Measurements from ENCODE around the gene ZNF827.

Gene ZNF827

GRCh38 chr4:145938618-145939440 lies at the start of gene ZNF827:
ZNF827 (minus strand) TSS chr4:145938823; CDS start chr4:145938407, 416 bp downstream.
- DNase-seq (ENCODE audit: low spot score) = peak; percentile 79

DNA sequence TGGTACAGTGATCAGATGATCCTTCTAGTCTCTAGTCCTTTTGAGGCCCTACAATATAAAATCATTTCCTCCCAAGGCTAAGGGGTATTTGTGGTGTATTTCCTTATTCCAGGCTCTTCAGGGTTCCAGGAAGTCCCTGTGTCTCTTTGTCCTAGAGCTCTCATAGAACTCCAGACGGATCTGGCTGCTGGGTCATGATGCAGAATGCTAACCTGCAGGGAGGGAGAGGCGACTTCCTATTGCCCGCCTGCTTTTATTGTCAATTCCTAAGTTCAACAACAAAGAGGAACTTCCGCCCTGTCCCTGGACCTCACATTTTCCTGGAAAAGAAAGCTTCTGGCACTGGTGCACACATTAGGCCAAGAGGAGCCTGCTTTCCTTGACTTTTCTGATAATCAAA lies 45.9 kb upstream of the ZNF827 start:
- no peak for DNase-seq (ENCODE audit: low spot score)

GRCh38 chr4:145982791-145983190 lies 44.2 kb upstream of the ZNF827 start:
- DNase-seq (ENCODE audit: low spot score) = no peak

GRCh38 chr4:145979160-145979559 lies 40.5 kb upstream of the ZNF827 start:
- no peak for DNase-seq (ENCODE audit: low spot score)

- DNase-seq (ENCODE audit: low spot score) = no peak
Measured at GRCh38 chr4:145976680-145977079, 38.1 kb upstream of the ZNF827 start.

- no peak for DNase-seq (ENCODE audit: low spot score)
Measured at GRCh38 chr4:145960012-145960411, 21.4 kb upstream of the ZNF827 start.

DNA sequence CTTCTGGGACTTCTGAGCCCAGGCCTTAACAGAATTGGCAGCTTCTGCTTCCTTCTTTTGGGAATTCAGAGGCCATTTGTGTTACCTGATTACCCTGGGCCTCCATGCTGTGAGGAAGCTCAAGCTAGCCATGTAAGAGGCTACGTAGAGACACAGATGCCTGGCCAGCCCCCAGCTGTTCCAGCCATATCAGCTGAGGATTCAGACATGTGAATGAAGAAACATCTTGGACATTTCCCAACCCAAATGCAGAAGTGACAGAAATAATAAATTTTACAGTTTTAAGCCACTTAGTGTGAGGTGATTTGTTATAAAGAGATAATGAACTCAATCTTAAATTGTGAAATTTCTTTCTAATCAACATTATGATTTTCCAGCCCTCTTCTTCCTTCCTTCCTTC lies 18.7 kb upstream of the ZNF827 start:
- no peak for DNase-seq (ENCODE audit: low spot score)

DNA sequence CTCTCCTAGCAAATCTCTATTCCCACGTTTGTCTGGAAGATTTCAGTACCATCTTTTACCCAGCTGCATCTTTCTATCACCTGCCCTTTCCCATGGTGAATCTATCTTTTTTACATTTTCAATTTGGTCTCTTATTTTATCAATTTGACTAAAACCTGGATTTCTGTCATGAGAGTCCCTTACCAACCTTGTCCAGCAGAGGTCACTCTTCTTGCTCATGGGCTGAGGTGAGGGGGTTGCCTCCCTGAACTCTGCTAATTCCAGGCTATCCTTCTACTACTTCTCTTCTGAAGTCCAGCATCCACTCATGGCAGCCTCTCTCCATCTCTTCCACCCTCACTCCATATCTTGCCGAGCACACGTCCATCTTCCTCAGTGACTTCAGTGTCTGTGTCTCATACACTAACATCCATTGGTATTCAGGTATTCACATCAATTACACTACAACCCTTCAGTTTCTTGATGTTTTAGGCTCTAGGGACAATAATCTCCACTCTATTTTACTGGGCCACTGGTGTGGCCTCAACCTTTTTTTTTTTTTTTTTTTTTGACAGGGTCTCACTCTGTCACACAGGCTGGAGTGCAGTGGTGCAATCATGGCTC lies 17.8 kb upstream of the ZNF827 start:
- DNase-seq (ENCODE audit: low spot score) = peak; percentile 41

- peak; percentile 93 for DNase-seq (ENCODE audit: low spot score)
Measured at GRCh38 chr4:145954924-145955339, 16.3 kb upstream of the ZNF827 start.

GRCh38 chr4:145951931-145952330 lies 13.3 kb upstream of the ZNF827 start:
- DNase-seq (ENCODE audit: low spot score) = peak; percentile 49

GRCh38 chr4:145945431-145946155 lies 7.0 kb upstream of the ZNF827 start:
- DNase-seq (ENCODE audit: low spot score) = no peak

GRCh38 chr4:145944886-145945285 lies 6.3 kb upstream of the ZNF827 start:
- no peak for DNase-seq (ENCODE audit: low spot score)

DNA sequence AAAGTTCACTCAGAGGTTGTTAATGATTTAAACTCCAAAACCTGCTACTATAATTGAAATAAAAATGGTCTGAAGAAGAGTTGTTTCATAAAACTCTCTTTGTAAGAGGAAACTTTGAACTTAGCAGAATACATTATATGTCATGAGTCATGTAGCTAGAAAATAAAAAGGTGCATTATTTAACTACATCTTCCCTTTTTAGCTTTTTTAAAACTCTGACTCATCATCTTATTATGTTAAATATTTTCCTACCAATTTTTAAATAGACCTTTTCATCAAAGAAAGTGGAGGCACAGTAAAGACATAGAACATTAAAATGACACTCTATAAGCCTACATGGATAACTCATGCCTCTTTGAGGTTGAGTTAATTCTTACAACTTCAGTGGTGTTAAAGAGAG lies 1.2 kb upstream of the ZNF827 start:
- DNase-seq (ENCODE audit: low spot score) = no peak

DNA sequence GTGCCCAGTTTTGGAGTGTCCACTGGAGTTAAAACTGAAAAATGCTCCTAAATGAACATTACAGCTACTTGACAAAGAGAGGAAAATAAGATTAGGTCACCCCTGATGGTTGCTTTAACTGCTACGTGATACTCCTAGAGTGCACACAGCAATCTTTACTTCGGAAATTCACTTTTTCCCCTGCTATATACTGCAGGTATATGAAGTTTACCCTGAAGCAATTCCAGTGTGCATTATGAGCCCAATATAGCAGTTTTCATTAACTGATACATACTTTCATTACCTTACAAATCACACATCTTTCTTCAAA lies 773 bp upstream of the ZNF827 start:
- no peak for DNase-seq (ENCODE audit: low spot score)

DNA sequence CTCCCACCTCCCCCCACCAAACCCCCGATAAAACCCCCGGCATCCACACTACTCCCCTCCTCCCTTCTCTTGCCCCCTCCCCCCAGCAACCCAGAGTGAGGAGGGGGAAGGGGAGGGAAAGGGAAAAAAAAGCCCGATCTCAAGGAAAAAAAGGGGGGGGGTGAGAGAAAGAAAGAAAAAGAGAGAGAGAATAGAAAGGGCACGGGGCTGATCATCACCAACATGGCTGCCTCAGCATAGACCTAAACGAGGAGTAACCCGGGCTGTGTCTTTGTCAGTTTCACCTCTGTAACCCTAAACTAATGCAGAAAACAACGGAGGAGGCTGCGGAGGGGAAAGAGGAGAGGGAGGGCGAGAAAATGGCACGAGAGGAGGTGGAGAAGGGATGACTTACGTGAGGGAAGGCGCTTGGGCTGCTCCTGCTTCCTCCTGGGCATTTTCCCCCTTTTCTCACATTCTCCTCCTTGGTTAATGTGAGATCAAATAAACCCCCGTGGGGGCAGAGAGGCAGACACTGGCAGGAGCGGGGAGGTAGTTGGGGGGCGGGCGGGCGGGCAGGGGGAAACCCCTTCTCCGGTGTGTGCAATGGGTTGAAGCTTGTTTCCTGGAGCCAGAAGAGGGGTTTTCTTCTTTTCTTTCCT lies 532 bp downstream of the ZNF827 start:
- peak; percentile 36 for DNase-seq (ENCODE audit: low spot score)

DNA sequence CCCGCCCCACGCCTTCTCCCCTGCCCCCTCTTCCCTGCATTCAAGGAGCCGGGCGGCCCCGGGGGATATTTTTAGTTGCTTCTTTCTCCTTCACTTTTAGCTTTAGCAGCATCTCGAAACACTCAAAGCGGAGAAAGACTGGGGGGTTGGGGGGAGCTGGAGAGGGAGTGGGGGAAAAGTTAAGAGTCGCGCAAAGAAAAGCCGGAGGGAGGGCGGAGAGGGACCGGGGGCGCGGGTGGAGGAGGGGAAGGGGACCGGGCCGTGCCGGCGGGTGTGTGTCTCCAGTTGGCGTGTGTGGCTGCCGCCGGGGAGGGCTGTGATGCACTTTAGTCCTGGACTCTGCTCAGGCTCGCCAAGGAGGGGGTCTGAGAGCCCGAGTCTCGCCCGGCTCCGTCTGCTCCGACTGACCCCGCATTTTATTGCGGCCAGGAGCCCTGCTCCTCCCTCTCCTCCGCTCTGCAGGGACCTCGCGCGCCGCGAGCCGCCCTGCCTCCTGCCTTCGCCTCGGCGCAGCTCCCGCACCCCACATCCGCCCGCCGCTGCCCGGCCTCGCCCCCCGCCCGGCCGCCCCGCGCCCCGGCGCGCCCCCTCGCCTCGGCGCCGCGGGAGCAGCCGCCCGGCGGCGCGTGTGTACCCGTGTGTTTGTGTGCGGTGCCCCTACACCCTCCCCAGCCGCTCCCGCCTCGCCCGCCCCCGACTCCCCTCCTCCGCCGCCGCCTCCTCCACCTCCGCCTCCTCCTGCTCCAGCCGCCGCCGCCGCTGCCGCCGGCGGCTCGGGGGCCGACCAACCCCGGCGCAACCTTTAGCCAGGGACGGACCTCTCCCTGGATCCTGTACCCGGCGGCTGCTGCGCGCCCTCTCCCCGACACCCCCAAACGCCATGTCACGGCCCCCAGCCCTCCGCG lies 1.4 kb downstream of the ZNF827 start:
- peak; percentile 46 for DNase-seq (ENCODE audit: low spot score)

- DNase-seq (ENCODE audit: low spot score) = peak; percentile 68
Measured at GRCh38 chr4:145936142-145936996, 2.3 kb downstream of the ZNF827 start.

GRCh38 chr4:145935253-145936141 lies 3.1 kb downstream of the ZNF827 start:
- DNase-seq (ENCODE audit: low spot score) = no peak

- no peak for DNase-seq (ENCODE audit: low spot score)
Measured at GRCh38 chr4:145934434-145935047, 4.1 kb downstream of the ZNF827 start.
